ENCODE measurements around the gene FBXO11.
"Not testable (repeated sequence)": the region's sequence is repeated elsewhere in the genome, so short reads cannot be mapped to it uniquely, and the experiment has no call there.

Gene FBXO11

DNA sequence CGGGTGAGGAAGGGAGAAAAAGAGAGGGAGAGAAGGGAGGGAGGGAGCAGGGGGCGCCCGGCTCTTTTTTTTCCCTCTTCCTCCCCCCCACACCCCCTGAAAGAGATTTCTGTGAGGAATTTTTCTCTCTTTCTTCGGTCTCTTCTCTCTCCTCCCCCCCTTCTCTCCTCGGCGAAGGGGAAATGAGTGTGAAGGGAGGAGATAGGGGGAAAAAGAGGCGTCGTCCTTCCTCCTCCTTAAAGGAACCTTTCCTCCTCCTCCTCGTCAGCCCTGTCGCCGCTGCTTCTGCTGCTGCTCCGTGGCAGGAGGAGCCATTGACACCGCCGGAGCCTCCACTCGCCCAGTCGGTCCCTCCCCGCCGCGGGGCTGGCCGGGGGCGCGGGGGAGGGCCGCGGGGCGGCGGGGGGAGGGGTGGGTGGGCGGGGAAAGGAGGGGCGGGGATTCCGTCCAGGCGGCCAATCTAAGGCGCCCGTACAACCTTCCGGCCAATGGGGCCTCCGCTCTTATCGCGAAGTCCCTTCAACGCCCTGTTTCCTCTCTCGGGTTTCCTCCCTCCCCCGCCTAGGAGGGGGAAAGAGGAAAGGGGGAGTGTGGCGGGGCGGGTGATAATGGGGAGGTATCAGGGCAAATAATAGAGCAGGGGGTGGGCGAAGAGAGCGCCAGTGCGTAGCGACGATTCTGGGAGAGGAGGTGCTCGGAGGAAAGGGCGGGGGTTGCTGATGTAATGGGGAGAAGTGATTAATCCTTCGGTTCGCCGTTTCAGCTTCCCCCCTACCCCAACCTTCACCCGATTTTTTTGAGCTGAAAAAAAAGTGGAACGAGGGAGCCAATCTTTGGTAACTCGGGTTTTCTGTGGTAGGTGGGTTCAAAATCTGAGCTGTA, at the start of gene FBXO11:
FBXO11 (minus strand) TSS at position 342 of the 882 bp plus-strand sequence. CDS start 778 bp downstream, outside the sequence.
- DNase-seq (ENCODE audit: low spot score) = peak; percentile 98

- no peak for DNase-seq (ENCODE audit: low spot score)
Observed at GRCh38 chr2:47950340-47951301, 44.3 kb upstream of the FBXO11 start.

DNA sequence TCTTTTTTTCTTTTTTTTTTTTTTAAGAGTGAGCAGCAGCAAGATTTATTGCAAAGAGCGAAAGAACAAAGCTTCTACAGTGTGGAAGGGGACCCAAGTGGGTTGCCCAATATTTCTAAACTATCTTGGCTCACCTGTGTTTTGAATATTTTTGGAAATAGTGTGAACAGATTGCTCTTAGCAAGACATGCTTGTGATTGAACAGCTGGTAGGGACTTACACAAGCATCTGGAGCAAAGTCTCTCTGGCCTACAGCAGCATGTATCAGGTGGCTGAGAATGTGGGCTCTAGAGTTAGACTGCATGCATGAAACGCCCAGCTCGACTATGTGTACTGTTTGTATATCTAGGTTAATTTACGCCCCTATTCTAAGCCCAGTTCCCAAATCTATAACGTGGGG, 40.3 kb upstream of the FBXO11 start:
- DNase-seq (ENCODE audit: low spot score) = no peak

DNA sequence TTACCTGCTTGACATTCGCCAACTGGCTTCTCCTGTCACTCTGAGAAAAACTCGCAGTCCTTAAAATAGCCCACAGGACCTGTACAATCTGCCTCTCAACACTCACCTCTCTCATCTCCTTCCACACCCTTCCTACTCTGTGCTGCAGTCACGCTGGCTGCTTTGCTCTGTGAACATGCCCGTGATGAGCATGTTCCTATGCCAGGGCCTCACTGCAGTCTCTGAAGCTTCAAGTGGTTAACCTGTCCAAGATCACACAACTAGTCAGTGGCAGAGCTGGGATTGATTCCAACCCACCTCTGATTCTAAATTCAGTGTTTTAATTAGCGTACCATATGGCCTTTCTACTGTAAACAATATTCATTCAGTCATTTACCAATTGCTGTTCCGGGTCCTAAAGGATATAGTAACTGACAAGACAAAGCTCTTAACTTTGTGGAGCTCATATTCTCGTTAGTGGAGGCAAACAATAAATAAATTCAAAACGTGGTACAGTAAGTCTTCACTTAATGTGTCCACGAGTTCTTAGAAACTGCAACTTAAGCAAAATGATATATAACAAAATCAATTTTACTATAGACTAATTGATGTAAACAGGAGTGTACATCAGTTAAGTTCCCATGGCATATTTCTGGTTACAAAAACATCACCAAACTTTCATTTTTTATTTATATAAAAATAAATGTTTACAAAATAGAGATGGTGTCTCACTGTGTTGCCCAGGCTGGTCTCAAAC, 38.9 kb upstream of the FBXO11 start:
- DNase-seq (ENCODE audit: low spot score) = no peak

GRCh38 chr2:47941936-47942335, 35.6 kb upstream of the FBXO11 start:
- no peak for DNase-seq (ENCODE audit: low spot score)

DNA sequence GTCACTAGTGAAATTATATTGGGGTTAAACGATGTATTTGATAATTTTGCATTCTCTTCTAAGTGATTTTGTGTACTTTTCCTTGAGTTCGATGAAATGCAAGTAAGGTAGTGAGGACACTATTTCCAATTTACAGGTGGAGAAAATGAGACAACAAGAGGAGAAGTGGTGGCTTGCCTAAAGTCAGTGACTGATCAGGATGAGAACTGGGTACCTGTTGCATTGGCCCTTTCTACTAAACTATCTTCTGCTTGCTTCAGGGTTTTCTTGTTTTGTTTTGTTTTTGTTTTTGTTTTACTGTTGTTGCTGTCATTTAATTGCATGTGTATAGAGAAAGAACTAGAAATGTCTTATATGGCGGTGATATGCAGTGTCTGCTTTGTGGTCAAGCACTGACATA, 31.4 kb upstream of the FBXO11 start:
- DNase-seq (ENCODE audit: low spot score) = no peak

DNA sequence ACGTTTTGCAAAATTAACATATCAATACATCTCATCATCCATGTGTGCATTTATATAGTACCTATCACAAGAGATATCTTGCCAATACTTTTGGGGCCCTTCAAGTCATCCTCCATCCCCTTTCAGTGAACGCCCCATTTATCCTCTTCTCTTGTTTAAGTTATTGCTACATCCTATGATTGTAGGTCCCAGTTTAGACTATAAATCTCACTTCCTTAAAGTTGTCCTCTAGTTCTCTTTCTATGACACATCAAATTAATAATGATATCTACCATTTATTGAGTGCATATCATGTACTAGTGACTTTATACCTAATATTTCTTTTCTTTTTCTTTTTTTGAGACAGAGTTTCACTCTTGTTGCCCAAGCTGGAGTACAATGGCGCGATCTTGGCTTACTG, 28.8 kb upstream of the FBXO11 start:
- no peak for DNase-seq (ENCODE audit: low spot score)

GRCh38 chr2:47918043-47918442, 11.7 kb upstream of the FBXO11 start:
- DNase-seq (ENCODE audit: low spot score) = no peak

DNA sequence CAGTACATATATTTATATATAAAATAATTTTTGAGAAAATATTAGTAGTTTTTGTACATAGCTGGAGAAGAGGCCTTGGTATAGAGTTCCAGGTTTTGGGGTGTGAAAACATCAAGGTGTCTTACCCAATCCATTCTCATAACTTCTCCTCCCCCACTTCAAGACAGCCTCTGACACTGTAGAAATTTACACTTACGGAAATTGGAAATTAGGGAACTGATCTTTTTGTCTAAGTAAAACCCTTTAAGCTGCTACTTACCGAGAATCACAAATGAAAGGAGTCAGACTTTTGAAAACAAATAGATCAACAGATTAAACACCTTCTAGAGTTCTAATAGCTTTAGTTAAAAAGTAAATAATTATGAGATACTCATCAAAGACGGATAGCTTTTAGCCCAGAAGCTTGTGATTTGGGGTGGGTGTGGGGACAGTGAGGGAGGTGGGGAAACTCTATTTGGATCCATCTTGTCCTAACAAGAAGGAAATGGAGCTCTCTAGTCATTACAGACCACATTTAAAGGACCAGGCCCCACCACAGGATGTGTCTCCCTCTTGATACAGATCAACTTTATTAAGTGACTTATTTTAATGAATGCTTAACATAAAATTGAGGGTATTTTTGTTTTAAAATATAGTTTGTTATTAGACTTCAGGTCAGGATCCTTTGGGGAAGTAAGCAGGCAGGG, 11.1 kb upstream of the FBXO11 start:
- DNase-seq (ENCODE audit: low spot score) = no peak

GRCh38 chr2:47916412-47916811, 10.1 kb upstream of the FBXO11 start:
- no peak for DNase-seq (ENCODE audit: low spot score)

DNA sequence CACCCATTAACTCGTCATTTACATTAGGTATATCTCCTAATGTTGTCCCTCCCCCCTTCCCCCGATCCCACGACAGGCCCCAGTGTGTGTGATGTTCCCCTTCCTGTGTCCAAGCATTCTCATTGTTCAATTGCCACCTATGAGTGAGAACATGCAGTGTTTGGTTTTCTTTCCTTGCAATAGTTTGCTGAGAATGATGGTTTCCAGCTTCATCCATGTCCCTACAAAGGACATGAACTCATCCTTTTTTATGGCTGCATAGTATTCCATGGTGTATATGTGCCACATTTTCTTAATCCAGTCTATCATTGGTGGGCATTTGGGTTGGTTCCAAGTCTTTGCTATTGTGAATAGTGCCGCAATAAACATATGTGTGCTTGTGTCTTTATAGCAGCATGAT, 4.4 kb upstream of the FBXO11 start:
- not testable (repeated sequence) for DNase-seq (ENCODE audit: low spot score)

GRCh38 chr2:47908682-47909081, 2.4 kb upstream of the FBXO11 start:
- no peak for DNase-seq (ENCODE audit: low spot score)

DNA sequence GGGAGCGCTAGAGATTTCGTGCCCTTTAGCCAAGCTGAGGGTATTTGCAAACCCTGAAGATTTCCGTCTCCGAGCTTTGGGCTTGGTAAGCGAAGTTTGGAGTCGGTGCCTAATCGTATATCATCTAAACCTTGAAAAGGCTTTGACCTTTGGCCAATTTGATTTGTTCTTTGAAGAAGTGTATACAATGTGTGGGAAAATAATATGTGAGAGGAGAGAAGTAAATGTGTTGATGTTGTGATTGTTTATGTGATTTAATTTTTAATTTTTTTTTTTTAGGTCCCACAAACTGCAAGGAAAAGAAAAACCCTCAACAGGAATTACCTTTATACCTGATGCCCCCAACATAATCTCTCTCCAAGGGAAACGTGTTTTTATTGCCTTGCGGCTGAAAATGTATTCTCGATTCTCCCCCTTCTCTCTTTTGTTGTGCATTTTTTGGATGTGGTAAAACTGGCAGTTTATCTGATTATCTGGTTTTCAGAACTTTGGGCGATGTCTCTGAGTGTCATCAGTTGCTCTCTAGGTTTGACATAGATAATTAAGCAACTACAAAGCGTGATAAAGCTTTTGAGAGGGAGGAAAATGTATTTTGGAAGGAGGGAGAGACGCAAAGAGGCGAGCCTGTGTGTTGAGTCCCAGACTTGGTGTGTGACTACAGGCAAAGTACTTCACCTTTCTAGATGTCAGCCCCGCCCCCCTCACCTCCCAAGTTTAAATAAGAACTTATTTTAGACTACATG, 912 bp upstream of the FBXO11 start:
- DNase-seq (ENCODE audit: low spot score) = peak; percentile 63

GRCh38 chr2:47905386-47906156, 727 bp downstream of the FBXO11 start:
- peak; percentile 56 for DNase-seq (ENCODE audit: low spot score)

DNA sequence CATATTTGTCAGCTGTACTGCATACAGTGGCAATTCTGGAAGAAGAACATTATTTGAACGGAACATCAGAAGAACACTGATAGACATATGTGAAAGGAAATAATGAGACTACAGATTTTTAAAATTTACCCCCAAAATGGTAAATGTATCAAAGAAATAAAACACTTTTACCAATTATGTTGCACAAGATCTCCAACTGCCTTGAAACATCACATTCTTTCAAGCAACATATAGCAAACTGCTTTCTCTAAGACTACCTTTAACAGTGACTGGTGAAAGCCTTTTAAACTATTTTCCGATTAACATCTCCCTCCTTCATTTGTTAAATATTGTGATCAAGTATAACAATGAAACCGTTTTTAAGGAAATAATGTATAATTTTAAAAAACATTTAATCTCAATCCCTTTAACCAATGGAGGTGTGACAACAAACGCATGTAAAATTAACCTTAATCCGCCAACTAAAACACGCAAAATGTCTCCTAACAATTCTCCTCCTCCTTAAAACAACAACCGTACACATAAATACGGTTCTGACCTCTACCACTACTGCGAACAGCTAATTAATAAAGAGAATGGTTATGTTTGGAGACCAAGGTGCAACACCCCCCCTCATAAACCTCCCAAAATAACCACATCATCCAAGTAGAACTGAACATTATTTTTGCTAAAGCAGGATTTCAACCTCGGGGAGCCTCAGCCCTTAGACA, 2.4 kb downstream of the FBXO11 start:
- DNase-seq (ENCODE audit: low spot score) = no peak

GRCh38 chr2:47901892-47902291, 4.4 kb downstream of the FBXO11 start:
- not testable (repeated sequence) for DNase-seq (ENCODE audit: low spot score)

DNA sequence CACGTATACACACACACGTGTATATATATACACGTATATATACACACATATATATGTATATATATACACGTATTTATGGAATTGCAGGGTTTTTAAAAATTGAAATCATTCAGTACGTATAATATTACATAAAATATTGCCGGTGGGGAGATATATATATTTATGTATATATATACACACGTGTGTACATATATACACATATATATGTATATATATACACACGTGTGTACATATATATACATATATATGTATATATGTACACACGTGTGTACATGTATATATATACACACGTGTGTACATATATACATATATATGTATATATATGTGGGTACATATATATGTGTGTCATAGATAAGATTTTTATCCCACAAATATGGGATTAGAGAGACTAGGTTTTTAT, 5.4 kb downstream of the FBXO11 start:
- DNase-seq (ENCODE audit: low spot score) = no peak

DNA sequence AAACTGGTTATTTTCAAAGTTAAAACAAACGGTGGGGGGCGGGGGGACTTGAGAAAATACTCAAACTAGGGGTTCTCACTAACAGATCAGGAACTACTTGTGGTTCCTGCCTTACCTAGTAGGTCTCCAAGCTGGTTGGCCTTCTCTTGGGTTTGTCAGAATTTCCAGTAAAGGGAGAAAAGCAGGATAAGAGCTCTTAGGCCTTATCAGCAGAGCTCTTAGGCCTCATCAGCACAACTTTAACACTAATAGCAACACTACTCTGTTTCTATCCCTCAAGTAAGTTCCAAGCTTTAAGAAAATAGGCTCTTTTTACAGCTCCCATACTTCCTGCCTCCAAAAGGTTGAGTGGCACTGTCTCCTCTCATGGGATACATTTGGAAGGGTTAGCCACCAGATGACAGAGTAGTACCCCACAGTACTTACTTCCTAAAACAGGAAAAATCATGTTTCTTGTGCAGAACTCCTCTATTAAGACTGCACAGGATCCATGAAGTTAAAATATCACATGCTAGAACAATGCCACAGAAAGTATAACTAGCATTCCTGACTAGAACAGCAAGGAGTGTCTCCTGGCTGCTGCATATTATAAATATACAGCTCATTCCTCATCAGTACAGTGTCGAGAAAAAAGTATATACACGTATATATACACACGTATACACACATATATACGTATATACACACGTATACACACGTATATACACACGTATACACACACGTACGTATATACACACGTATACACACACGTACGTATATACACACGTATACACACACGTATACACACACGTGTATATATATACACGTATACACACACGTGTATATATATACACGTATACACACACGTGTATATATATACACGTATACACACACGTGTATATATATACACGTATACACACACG, 6.1 kb downstream of the FBXO11 start:
- no peak for DNase-seq (ENCODE audit: low spot score)

Measured in CD4-positive, alpha-beta T cell treated with Interleukin-2 at 100 ng/mL for 4 hours (primary cell).